OCI-LY1 (cell line): ENCODE measurements around the gene ABHD1.

Source experiments
- H2AFZ ChIP-seq: fragments of 200-600 bp; sonication (generic), shearing (Covaris generic); 2 replicates; pipeline ENCODE4 v1.6.0; 2014; ENCODE audit warnings: antibody characterized with exemption, mild to moderate bottlenecking, low read length
- H3F3A ChIP-seq: fragments of 200-600 bp; sonication (generic), shearing (Covaris generic); 2 replicates; pipeline ENCODE4 v1.6.0; 2014; ENCODE audit warnings: mild to moderate bottlenecking, antibody characterized with exemption, low read length, moderate library complexity; ENCODE audit not compliant: insufficient read depth
- H3K27ac ChIP-seq: fragments of 200-600 bp; sonication (generic); 2 replicates; pipeline ENCODE4 v1.5.1; 2014; ENCODE audit warnings: low read length, mixed run types, mild to moderate bottlenecking, low read depth; ENCODE audit not compliant: poor library complexity, severe bottlenecking
- H3K27me3 ChIP-seq: fragments of 200-600 bp; sonication (generic); 2 replicates; pipeline ENCODE4 v1.6.0; 2014; ENCODE audit warnings: antibody characterized with exemption, mild to moderate bottlenecking, low read length, moderate library complexity; ENCODE audit not compliant: insufficient read depth
- H3K36me3 ChIP-seq: fragments of 200-600 bp; sonication (generic); 2 replicates; pipeline ENCODE4 v1.6.1; 2014; ENCODE audit warnings: mild to moderate bottlenecking, antibody characterized with exemption, low read length, moderate library complexity, mixed read lengths; ENCODE audit not compliant: insufficient read depth
- H3K4me1 ChIP-seq: fragments of 200-600 bp; sonication (generic); 2 replicates; pipeline ENCODE4 v1.5.1; 2014; ENCODE audit warnings: mild to moderate bottlenecking, low read length, moderate library complexity; ENCODE audit not compliant: insufficient read depth, severe bottlenecking
- H3K4me2 ChIP-seq: fragments of 200-600 bp; sonication (generic), shearing (Covaris generic); 2 replicates; pipeline ENCODE4 v1.6.1; 2014; ENCODE audit warnings: low read length
- H3K4me3 ChIP-seq: fragments of 200-600 bp; sonication (generic); 2 replicates; pipeline ENCODE4 v1.5.1; 2014; ENCODE audit warnings: low read length, low read depth, mild to moderate bottlenecking, mixed read lengths; ENCODE audit not compliant: poor library complexity, severe bottlenecking
- H3K79me2 ChIP-seq: fragments of 200-600 bp; shearing (Covaris generic); 2 replicates; pipeline ENCODE4 v1.6.1; 2016; ENCODE audit warnings: mixed run types, low read length, mixed read lengths; ENCODE audit not compliant: insufficient read depth
- H3K9ac ChIP-seq: fragments of 200-600 bp; sonication (generic), shearing (Covaris generic); 2 replicates; pipeline ENCODE4 v1.6.1; 2014; ENCODE audit warnings: mild to moderate bottlenecking, low read length, mixed read lengths
- H3K9me2 ChIP-seq: fragments of 200-600 bp; sonication (generic), shearing (Covaris generic); 2 replicates; pipeline ENCODE4 v1.6.1; 2014; ENCODE audit warnings: low read depth, mild to moderate bottlenecking, low read length, mixed read lengths
- H3K9me3 ChIP-seq: fragments of 200-600 bp; shearing (Covaris generic); 2 replicates; pipeline ENCODE4 v1.6.1; 2014; ENCODE audit warnings: low read length, mixed read lengths
- H4K20me1 ChIP-seq: fragments of 200-600 bp; sonication (generic), shearing (Covaris generic); 2 replicates; pipeline ENCODE4 v1.6.0; 2016; ENCODE audit warnings: mild to moderate bottlenecking, low read length; ENCODE audit not compliant: insufficient read depth
- EZH2 ChIP-seq: fragments of 200-600 bp; sonication (generic), shearing (Covaris generic); IDR thresholded peaks from 2 replicates; pipeline ENCODE4 v1.8.0; 2017; ENCODE audit warnings: borderline replicate concordance, mixed run types, mild to moderate bottlenecking, antibody characterized with exemption, low read length, moderate library complexity, mixed read lengths
- TF ChIP-seq, protein P1 (sequence below): fragments of 200-600 bp; sonication (generic), shearing (Covaris generic); IDR thresholded peaks from 2 replicates; pipeline ENCODE4 v1.5.1; 2017; ENCODE audit warnings: mild to moderate bottlenecking, antibody characterized with exemption, low read length, moderate library complexity, mixed read lengths

Gene ABHD1

DNA sequence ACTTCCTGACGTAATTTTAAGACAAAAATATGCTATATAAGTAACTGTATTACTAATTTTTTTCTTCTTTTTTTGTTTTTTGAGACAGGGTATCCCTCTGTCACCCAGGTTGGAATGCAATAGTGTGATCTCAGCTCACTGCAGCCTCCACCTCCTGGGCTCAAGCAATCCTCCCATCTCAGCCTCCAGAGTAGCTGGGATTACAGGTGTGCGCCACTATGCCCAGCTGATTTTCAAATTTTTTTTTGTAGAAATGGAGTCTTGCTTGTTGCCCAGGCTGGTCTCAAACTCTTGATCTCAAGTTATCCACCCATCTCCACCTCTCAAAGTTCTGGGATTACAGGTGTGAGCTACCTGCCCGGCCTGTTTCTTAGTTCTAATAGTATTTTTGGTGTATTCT is 54.9 kb downstream of the ABHD1 start:
- Histone ChIP-seq H2AFZ (no peak overlapping the region), H3K27ac (no peak overlapping the region), H3K36me3 (no peaks in the 10 kb centered on the region), H3K9ac (no peak overlapping the region), H3K4me1 (no peaks in the 10 kb centered on the region), H4K20me1 (no peaks in the 10 kb centered on the region), H3K4me2 (no peak overlapping the region), H3K79me2 (no peaks in the 10 kb centered on the region), H3K4me3 (no peak overlapping the region), H3K27me3 (no peaks in the 10 kb centered on the region), H3K9me2 (no peaks in the 10 kb centered on the region), H3F3A (no peaks in the 10 kb centered on the region), H3K9me3 (no peaks in the 10 kb centered on the region)
- TF ChIP-seq, protein P1, sequence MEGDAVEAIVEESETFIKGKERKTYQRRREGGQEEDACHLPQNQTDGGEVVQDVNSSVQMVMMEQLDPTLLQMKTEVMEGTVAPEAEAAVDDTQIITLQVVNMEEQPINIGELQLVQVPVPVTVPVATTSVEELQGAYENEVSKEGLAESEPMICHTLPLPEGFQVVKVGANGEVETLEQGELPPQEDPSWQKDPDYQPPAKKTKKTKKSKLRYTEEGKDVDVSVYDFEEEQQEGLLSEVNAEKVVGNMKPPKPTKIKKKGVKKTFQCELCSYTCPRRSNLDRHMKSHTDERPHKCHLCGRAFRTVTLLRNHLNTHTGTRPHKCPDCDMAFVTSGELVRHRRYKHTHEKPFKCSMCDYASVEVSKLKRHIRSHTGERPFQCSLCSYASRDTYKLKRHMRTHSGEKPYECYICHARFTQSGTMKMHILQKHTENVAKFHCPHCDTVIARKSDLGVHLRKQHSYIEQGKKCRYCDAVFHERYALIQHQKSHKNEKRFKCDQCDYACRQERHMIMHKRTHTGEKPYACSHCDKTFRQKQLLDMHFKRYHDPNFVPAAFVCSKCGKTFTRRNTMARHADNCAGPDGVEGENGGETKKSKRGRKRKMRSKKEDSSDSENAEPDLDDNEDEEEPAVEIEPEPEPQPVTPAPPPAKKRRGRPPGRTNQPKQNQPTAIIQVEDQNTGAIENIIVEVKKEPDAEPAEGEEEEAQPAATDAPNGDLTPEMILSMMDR, result no peak
- no peak for TF ChIP-seq EZH2

DNA sequence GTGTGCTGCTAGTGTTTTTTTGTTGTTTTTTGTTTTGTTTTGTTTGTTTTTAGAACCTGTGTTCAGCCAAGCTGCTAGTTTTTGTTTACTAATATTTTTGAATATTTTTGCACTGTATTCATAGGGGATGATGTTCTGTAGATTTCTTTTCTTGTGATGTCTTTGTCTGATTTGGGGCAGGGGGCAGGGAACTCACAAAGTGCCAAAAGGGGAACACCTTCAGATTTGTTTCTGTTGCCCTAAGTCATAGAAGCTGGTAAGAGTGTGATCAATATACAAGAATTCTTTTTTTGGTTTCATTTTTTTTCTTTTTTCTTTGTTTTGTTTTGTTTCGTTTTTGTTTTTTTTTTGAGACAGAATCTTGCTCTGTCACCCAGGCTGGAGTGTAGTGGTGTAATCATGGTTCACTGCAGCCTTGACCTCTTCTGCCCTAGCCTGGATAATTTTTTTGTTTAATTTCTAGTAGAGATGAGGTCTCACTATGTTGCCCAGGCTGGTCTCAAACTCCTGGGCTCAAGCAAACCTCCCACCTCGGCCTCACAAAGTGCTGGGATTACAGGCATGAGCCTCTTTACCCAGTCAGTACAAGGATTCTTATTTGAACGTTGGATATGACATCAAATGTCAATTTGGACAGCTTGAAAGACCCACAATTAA is 55.9 kb downstream of the ABHD1 start:
- Histone ChIP-seq H3K9me2 (no peaks in the 10 kb centered on the region), H4K20me1 (no peaks in the 10 kb centered on the region), H3K4me1 (no peaks in the 10 kb centered on the region), H3K36me3 (no peaks in the 10 kb centered on the region), H3K27me3 (no peaks in the 10 kb centered on the region), H3K27ac (no peak overlapping the region), H3K9ac (no peak overlapping the region), H3K79me2 (no peaks in the 10 kb centered on the region), H3F3A (no peaks in the 10 kb centered on the region), H3K4me2 (no peak overlapping the region), H3K4me3 (no peak overlapping the region), H2AFZ (no peak overlapping the region), H3K9me3 (no peaks in the 10 kb centered on the region)
- TF ChIP-seq EZH2, result no peak
- TF ChIP-seq, protein P1, result no peak
